Measurements from ENCODE around the gene OSBPL6.

GRCh38 chr2:178157574-178157973 lies 36.7 kb upstream of the OSBPL6 start:
- TF ChIP-seq TARDBP (IDR thresholded peaks at IDR 0.05) = no peak
- no peak for TF ChIP-seq HDGF (IDR thresholded peaks at IDR 0.05; ENCODE audit: borderline replicate concordance)
- no peak for TF ChIP-seq FOXK2 (IDR thresholded peaks at IDR 0.05)
- no peak for TF ChIP-seq ZNF384 (IDR thresholded peaks at IDR 0.05)
- TF ChIP-seq BHLHE40 (IDR thresholded peaks at IDR 0.05; ENCODE audit: borderline replicate concordance) = no peak
